ACC112 (cell line): ENCODE results near the gene TUBA4A.
A peak's percentile ranks its signal among the peaks of the same experiment; 100 is the strongest.
"Not testable (repeated sequence)": the region's sequence is repeated elsewhere in the genome, so short reads cannot be mapped to it uniquely, and the experiment has no call there.

Experiments
- H2AFZ ChIP-seq: fragments of 200-600 bp; sonication (generic); one replicate; pipeline ENCODE4 v1.6.0; 2017; ENCODE audit warnings: antibody characterized with exemption, low read length; ENCODE audit not compliant: unreplicated experiment
- H3K27ac ChIP-seq: fragments of 200-600 bp; sonication (generic); 2 replicates; pipeline ENCODE4 v1.5.1; 2014; ENCODE audit warnings: low read depth, mild to moderate bottlenecking, antibody characterized with exemption, low read length, moderate library complexity
- H3K27me3 ChIP-seq: fragments of 200-600 bp; sonication (generic); 2 replicates; pipeline ENCODE4 v1.6.1; 2014; ENCODE audit warnings: mild to moderate bottlenecking, antibody characterized with exemption, low read length, moderate library complexity, mixed read lengths; ENCODE audit not compliant: insufficient read depth
- H3K36me3 ChIP-seq: fragments of 200-600 bp; sonication (generic); 2 replicates; pipeline ENCODE4 v1.6.1; 2016; ENCODE audit warnings: mild to moderate bottlenecking, antibody characterized with exemption, low read length, moderate library complexity, mixed read lengths; ENCODE audit not compliant: insufficient read depth
- H3K4me1 ChIP-seq: fragments of 200-600 bp; sonication (generic); one replicate; pipeline ENCODE4 v1.6.1; 2016; ENCODE audit warnings: low read length, mixed read lengths; ENCODE audit not compliant: insufficient read depth, unreplicated experiment, control insufficient read depth
- H3K4me3 ChIP-seq: fragments of 200-600 bp; sonication (generic); 2 replicates; pipeline ENCODE4 v1.5.1; 2014; ENCODE audit warnings: mild to moderate bottlenecking, low read depth, low read length
- H3K79me2 ChIP-seq: fragments of 200-600 bp; sonication (generic); one replicate; pipeline ENCODE4 v1.6.0; 2016; ENCODE audit warnings: low read length; ENCODE audit not compliant: control insufficient read depth, unreplicated experiment, insufficient read depth

The TUBA4A gene

GRCh38 chr2:219210196-219210885, 43.4 kb downstream of the TUBA4A start:
- peaks cover 23% of the 10 kb centered on the region for H3K4me1 ChIP-seq
- no peak overlapping the region for H2AFZ ChIP-seq
- H3K79me2 ChIP-seq, result no peaks in the 10 kb centered on the region
- H3K36me3 ChIP-seq, result peaks cover 11% of the 10 kb centered on the region; the same call in 1 of the 2 replicates
- no peak overlapping the region for H3K4me3 ChIP-seq
- H3K27me3 ChIP-seq, result no peaks in the 10 kb centered on the region
- no peak overlapping the region for H3K27ac ChIP-seq

DNA sequence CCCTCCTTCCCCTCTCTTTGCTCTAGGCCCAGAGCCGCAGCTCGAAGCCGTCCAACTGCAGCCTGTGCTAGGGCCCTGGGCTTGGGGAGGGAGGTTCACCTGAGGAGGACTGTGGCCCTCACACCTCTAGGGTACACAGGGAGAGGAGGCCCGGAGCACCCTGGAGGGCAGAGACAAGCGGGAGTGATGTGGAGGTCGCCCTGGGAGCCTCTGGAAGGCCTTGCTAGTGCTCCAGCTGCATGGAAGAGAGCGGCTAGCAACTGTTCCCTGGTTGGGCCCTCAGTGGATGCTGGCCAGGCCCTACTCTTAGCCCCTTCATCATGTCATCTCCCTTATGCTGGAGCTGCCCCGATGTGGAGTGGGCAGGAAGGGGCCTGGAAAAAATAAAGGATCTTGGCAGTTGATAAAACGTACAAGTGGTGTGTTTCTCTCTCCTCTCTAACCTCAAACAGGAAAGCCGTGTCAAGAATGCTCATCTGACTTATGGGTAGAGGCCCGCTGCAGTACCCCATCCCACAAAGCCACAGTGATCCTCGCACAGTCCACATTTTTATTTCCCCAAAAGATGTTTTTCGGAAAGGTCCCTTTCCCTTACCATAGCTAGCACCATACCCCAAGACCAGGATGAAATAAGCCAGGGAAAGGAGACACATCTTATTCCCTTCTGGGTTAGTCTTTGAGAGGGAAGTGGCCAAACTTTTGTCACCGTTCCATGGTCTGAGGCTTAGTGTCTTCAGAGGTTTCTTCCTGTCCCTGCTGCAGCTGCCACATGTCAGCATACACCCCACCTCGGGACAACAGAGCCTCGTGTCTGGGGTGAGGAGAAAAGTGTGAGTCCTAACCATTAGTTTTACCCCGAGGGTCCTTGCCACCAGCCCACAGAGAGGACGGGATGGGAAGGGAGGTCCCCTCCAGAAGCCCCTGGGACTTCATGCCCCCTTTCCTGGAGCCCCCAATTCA, 44.2 kb downstream of the TUBA4A start:
- Histone ChIP-seq H2AFZ (no peak overlapping the region), H3K36me3 (peaks cover 5% of the 10 kb centered on the region; the same call in 1 of the 2 replicates), H3K79me2 (no peaks in the 10 kb centered on the region), H3K27ac (no peak overlapping the region), H3K4me3 (no peak overlapping the region), H3K4me1 (peaks cover 23% of the 10 kb centered on the region), H3K27me3 (no peaks in the 10 kb centered on the region)

- no peaks in the 10 kb centered on the region for H3K79me2 ChIP-seq
- H2AFZ ChIP-seq, result no peak overlapping the region
- 0 out of 2 replicates have a peak overlapping the region, but pooled peaks have one; percentile 25 for H3K27ac ChIP-seq
- H3K27me3 ChIP-seq, result no peaks in the 10 kb centered on the region
- H3K4me1 ChIP-seq, result peaks cover 23% of the 10 kb centered on the region
- peaks cover 2% of the 10 kb centered on the region; the same call in 1 of the 2 replicates for H3K36me3 ChIP-seq
- H3K4me3 ChIP-seq, result peak overlapping the region; percentile 86
Observed at GRCh38 chr2:219207884-219208740, 45.6 kb downstream of the TUBA4A start.

GRCh38 chr2:219207134-219207883, 46.4 kb downstream of the TUBA4A start:
- Histone ChIP-seq H3K4me1 (peaks cover 23% of the 10 kb centered on the region), H3K4me3 (peak overlapping the region; percentile 86), H3K27me3 (no peaks in the 10 kb centered on the region), H3K27ac (peak overlapping the region; percentile 71), H3K36me3 (peaks cover 2% of the 10 kb centered on the region; the same call in 1 of the 2 replicates), H2AFZ (no peak overlapping the region), H3K79me2 (no peaks in the 10 kb centered on the region)

- Histone ChIP-seq H2AFZ (peak within 1 kb of the TSS; percentile 88), H3K27ac (peak within 1 kb of the TSS; percentile 71)
Observed at GRCh38 chr2:219206328-219207133, 47.2 kb downstream of the TUBA4A start, which contains the start of gene ZFAND2B. Gene ZFAND2B, plus strand, starts transcription at chr2:219206782. Its CDS starts 206 bp downstream, at chr2:219206988.

DNA sequence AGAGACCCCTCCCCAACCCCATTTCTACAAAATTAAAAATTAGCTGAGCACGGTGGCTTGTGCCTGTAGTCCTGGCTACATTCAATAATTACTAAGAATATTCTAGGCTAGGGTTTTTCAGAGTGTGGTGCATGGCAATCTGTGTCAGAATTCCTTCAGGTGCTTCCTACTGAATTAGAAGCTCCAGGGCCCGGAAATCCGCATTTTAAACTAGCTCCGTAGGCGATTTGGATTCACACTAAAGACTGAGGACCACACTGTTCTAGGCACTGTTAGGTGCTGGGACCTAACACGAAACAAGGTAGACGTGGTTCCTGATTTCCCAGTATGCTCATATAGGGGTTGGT, 47.8 kb downstream of the TUBA4A start:
- Histone ChIP-seq H3K79me2 (no peaks in the 10 kb centered on the region), H3K4me1 (peaks cover 23% of the 10 kb centered on the region), H3K4me3 (peak overlapping the region; percentile 86), H3K36me3 (peaks cover 2% of the 10 kb centered on the region; the same call in 1 of the 2 replicates), H2AFZ (peak overlapping the region; percentile 88), H3K27me3 (no peaks in the 10 kb centered on the region), H3K27ac (peak overlapping the region; percentile 71)

More at GRCh38 chr2:219206328-219207133, 47.2 kb downstream of the TUBA4A start, which contains the start of gene ZFAND2B:
- H3K27me3 ChIP-seq, result no peaks in the 10 kb centered on the region
- peaks cover 2% of the 10 kb centered on the region; the same call in 1 of the 2 replicates for H3K36me3 ChIP-seq
- H3K4me1 ChIP-seq, result peaks cover 23% of the 10 kb centered on the region
- peak within 1 kb of the TSS; percentile 86 for H3K4me3 ChIP-seq
- H3K79me2 ChIP-seq, result no peaks in the 10 kb centered on the region

DNA sequence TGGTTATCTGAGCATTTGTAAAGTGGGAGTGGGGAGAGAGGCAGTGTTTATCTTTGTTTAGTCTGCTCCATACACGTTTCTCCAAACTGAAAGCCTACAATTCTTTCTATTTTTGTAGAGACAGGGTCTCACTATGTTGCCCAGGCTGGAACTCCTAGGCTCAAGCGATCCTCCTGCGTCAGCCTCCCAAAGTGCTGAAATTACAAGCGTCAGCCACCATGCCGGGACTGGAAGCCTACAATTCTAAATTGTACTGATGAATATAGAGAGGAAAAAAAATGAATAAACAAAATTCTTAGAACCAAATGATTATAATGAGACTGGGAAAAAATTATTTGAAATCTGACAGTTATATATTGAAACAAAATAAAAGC, 48.6 kb downstream of the TUBA4A start:
- no peaks in the 10 kb centered on the region for H3K79me2 ChIP-seq
- peaks cover 23% of the 10 kb centered on the region for H3K4me1 ChIP-seq
- H3K4me3 ChIP-seq, result no peak overlapping the region
- no peaks in the 10 kb centered on the region for H3K27me3 ChIP-seq
- peaks cover 2% of the 10 kb centered on the region; the same call in 1 of the 2 replicates for H3K36me3 ChIP-seq
- no peak overlapping the region for H2AFZ ChIP-seq
- no peak overlapping the region for H3K27ac ChIP-seq

- no peaks in the 10 kb centered on the region for H3K79me2 ChIP-seq
- H2AFZ ChIP-seq, result no peak overlapping the region
- H3K27me3 ChIP-seq, result no peaks in the 10 kb centered on the region
- H3K4me1 ChIP-seq, result peaks cover 23% of the 10 kb centered on the region
- no peak overlapping the region for H3K4me3 ChIP-seq
- no peak overlapping the region for H3K27ac ChIP-seq
- peaks cover 2% of the 10 kb centered on the region; the same call in 1 of the 2 replicates for H3K36me3 ChIP-seq
Observed at GRCh38 chr2:219204425-219205164, 49.1 kb downstream of the TUBA4A start.

DNA sequence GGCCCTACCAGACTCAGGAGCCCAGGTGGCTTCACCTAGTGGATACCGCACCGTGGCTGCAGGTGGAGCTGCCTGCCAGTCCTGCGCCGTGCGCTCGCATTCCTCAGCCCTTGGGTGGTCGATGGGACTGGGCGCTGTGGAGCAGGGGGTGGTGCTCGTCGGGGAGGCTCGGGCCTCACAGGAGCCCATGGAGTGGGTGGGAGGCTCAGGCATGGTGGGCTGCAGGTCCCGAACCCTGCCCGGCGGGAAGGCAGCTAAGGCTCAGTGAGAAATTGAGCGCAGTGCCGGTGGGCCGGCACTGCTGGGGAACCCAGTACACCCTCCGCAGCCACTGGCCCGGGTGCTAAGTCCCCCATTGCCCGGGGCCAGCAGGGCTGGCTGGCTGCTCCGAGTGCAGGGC, 52.4 kb downstream of the TUBA4A start:
- not testable (repeated sequence) for H3K36me3 ChIP-seq, H2AFZ ChIP-seq, H3K27me3 ChIP-seq, H3K79me2 ChIP-seq, H3K4me3 ChIP-seq, H3K4me1 ChIP-seq, H3K27ac ChIP-seq
